ENCODE measurements around the gene TUBB2B.

DNA sequence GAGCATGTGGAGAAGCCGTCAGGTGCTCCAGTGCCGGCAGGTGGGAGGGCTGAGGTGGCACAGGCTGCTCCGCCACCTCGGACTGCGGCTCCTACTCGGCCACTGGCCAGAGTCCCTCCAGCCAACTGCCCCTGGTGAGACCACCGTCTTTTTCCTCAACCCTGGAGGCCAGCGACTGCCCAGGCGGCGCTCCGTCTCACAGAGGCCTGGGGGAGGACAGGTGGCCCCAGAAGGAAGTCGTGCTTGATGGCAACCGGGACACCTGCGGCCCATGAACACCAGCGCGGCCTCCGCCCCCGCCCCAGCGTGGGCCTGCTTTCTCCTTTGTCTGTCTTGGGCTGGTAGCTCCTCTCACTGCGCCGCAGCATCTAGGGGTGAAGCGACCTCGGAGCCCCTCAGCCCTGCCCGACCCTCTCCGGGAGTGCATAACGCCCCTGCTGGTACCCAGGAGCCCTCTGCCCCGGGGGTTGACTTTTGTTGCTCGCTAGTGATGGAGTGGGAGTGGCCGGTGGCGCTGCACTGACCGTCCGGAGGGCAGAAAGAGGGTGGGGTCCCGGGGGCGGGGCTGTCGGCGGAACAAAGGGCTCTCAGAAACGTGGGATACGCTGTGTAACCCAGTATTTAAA lies 706 bp upstream of the TUBB2B start:
- no peak for TF ChIP-seq RAD21 (IDR thresholded peaks at IDR 0.05; ENCODE audit: low read depth)
- TF ChIP-seq CEBPB (IDR thresholded peaks at IDR 0.05) = no peak

Data from Ishikawa (cell line).